Retina (tissue), 1 donor: ENCODE results near the gene CDK11A.
"Not testable (repeated sequence)": the region's sequence is repeated elsewhere in the genome, so short reads cannot be mapped to it uniquely, and the experiment has no call there.

Source experiments
- DNase-seq: peaks from one replicate; pipeline ENCODE4 v3.0.0-alpha.2; 2016

Gene CDK11A

GRCh38 chr1:1680912-1681273, 43.3 kb downstream of the CDK11A start:
- no peak for DNase-seq

GRCh38 chr1:1680031-1680911, 43.9 kb downstream of the CDK11A start:
- DNase-seq: no peak

DNA sequence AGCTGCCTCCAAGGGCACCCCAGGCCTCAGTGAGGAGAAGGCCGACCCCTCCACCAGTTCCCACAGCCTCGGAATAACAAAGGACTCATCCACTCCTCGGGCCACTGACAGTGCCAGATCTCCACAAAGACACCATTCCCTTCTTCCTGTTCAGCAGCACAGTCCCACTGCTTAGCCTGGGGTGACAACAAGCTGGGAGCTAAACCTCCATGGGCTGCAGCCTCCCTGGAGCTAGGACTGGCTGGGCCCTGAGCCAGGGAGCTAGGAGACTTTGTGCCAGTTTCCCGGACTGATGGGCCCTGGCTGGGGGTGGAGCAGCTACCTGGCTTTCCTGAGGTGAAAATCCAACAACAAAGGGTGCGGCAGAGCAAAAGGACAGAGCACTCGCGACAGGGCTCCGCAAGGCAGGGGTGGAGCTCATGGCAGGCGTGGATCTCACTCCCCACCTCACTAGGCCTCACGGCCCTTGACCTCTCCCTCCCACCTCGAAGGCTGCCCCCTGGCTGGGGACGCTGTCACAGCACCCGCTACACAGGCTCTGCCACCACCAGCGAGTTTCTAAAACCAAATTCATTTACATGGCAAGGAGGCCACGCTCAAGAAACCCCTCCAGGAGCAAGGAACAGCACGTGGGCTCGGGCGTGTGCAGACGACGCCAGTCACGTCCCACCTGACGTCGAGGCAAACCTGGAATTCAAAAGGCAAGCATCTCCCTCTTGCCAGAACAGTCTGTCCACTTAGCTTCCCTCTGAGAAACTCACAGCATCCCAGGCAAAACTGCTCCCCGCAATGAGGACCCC, 45.4 kb downstream of the CDK11A start:
- DNase-seq: no peak

DNA sequence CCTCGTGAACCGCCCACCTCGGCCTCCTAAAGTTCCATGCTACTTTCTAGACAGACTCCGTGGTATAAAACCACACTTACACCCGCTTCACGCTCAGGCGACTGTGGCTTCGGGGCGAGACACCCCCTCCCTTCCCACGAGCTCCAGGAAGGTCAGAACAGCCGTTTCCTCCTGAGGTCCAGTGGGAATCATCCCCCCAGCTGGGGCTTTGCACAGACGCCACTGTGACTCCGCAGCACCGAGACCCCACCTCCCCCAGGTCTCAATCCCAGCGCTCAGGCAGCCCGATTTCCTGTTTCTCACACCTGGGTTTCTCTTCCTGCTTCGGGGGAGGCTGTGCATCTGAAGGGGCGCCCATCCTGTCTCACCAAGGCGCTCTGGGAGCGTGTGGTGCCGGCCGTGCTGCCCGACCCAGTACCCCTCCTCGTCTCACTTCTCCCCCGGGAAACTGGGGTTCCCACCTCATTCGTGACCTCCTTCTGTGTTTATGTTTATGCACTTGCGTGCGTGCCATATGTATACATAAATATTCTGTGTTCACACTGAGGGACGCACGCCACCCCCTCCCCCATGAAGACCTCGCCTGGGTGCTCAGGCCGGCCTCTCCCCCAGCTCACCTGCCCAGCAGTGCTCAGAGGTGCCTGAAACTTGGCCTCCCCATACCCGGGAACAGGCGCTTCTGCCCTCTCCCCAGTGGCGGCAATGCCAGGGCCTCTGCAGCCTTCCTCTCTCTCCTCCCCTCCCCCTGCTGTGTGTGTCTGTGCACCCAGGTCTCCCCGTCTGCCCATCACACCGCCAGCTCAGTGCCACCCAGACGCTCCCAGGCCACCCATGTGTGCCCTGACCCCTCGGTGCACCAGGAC, 46.2 kb downstream of the CDK11A start:
- DNase-seq: no peak

GRCh38 chr1:1676087-1676486, 48.1 kb downstream of the CDK11A start:
- DNase-seq: not testable (repeated sequence)

DNA sequence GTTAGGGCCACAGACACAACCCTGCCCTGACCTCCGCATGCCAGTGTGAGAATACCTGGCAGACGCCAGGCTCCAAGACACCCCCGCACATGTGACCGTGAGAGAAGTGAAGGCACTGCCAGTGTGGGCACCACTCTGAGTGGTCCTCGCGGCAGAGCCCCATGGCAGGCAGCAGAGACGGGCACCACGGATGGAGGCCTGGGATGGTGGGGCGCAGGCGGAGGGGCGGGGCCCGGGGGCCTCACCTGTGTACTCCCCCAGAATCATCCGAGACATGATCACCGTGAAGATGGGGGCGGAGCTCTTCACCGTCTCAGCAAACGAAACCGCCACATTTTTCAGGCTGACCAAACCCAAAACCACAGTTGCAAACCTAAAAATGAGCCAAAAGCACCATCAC, 48.9 kb downstream of the CDK11A start:
- DNase-seq: not testable (repeated sequence)

DNA sequence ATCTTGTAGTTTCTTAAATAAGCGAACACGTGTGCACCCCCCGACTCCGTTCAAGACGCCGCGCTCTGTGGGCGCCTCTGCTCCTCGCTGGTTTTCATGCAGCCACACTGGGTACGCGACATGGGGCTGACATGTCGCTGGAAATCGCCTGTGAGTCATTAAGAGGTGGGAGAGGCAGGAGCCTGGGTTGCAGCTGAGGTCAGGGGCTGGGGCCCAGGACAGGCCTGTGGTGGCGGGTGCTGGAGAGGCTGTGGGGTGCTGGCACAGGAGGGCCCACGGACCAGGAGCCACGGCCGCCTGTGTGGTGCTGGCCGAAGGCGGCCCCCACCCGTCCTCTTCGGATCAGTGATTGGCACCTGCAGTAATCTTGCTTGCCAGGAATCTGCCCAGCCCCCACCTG, 49.4 kb downstream of the CDK11A start:
- not testable (repeated sequence) for DNase-seq

- DNase-seq: no peak
Observed at GRCh38 chr1:1672181-1672965, 51.8 kb downstream of the CDK11A start.

DNA sequence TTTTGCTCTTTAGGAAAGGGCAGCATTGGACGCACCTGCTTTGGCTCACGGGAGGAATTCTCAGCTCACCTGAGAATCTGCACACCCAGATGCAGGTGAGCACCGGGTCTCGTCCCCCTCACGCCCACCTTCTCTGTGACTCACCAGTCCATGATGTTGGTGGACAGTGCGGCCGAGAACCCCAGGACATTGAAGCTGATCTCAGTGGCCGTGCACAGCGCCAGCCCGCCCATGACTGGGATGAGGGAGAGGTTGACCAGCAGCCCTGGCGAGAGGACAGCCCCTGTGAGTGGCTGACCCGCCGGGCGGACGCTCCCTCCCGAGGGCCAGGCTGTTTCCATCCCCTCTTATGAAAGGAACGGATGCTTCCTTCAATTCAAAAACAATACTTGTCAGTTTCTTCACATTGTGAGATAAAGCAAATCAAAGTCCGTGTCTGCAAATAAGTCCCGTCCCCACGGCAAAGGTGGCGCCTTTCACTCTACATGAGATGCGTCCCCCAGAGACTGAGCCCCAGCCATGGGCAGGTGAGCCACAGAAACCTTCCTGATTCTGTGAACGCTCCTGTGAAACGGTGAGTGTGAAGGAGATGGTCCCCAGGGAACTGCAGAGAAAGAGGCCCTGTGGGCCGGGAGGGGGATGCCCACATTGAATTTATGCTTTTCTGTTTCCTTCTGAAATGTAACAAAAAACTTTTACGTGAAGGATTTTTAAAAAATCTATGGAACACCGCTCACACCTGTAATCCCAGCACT, 52.6 kb downstream of the CDK11A start:
- DNase-seq: no peak

- no peak for DNase-seq
Observed at GRCh38 chr1:1670866-1671265, 53.3 kb downstream of the CDK11A start.

- DNase-seq: no peak
Observed at GRCh38 chr1:1669468-1670440, 54.4 kb downstream of the CDK11A start.

DNA sequence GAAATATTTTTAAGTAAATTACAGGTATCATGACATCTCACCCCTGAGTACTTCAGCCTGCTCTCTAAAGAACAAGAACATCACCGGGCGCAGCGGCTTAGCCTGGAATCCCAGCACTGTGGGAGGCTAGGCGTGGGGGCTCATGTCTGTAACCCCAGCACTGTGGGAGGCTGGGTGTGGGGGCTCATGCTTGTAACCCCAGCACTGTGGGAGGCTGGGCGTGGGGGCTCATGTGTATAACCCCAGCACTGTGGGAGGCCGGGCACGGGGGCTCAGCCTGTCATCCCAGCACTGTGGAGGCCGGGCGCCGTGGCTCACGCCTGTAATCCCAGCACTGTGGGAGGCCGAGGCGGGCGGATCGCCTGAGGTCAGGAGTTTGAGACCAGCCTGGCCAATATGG, 57.6 kb downstream of the CDK11A start:
- DNase-seq: no peak

DNA sequence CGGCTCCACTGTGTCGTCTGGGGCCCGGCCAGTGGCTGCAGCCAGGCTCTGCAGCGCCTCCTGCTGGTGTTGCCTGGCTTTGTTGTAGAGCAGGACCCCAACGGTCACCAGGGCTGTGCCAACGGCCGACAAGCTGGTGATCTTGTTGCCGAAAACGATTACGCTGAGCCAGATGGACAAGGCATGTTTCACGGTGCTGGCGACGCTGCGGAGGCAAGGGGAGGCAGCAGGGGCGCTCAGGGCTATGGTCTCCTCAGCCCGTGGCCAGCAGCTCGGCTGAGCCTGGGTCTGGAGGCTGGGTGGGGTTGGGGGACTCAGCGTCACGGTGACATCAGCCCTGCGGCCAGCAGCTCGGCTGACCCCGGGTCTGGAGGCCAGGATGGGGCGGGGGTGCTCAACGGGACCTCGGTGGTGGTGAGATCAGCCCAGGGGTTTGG, 58.3 kb downstream of the CDK11A start:
- no peak for DNase-seq

DNA sequence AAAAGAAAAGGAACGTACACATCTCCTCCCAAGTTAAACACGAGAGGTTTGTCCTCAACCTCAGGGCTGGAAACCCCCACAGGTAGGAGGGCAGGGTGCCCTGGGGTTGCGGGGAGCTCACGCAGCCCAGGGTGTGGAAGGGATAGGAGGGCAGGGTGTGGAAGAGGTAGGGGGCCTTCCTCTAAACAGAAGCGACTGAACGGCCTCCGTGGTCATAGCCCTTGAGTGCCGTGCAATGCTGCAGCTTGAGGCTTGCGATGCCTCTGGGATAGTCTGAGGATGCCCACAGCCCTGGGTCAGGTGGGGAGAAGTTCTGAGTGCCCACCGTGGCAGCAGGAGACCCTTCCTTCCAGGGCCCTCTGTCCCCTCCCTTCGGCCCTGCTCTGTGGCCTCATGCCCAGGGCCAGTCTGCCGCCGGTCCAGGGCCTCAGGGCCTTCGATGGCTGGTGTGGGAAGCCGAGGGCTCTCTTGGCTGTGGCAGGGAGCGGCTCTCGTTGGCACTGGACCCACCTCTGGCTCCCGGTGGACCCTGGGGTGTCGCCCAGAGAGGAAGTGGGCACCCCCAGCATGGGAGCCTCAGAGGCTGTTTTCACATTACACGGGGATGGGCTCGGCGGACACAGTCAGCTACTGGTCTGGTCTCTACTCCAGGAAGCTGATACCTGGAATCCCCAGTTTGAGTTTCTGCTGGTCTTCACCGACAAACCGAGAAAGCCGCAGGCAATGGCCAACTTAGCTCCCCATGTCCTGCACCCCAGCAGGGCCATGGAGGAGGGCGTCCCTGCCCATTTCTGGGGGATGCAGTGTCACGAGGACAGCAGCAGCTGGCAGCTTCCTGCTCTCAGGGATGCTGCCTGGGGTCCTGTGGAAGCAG, 59.0 kb downstream of the CDK11A start:
- no peak for DNase-seq

DNA sequence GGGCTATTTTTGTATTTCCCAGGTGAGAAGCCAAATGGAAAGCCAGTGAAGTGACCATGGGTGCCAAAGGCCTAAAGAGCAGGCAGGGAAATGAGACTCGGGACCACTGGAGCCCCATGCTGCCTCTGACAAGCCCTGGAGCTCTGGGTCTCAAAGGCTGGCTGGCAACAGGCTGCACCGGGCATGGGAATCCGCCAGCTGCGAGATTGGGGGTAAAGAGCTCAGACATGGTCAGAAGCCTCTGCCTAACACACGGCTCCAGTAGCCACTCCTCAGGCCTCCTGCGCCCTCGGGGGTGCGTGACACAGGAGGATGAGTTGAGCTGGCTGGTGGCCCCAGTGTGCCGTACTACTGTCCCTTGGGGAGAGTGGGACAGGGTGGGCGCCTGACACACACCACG, 59.8 kb downstream of the CDK11A start:
- not testable (repeated sequence) for DNase-seq

DNA sequence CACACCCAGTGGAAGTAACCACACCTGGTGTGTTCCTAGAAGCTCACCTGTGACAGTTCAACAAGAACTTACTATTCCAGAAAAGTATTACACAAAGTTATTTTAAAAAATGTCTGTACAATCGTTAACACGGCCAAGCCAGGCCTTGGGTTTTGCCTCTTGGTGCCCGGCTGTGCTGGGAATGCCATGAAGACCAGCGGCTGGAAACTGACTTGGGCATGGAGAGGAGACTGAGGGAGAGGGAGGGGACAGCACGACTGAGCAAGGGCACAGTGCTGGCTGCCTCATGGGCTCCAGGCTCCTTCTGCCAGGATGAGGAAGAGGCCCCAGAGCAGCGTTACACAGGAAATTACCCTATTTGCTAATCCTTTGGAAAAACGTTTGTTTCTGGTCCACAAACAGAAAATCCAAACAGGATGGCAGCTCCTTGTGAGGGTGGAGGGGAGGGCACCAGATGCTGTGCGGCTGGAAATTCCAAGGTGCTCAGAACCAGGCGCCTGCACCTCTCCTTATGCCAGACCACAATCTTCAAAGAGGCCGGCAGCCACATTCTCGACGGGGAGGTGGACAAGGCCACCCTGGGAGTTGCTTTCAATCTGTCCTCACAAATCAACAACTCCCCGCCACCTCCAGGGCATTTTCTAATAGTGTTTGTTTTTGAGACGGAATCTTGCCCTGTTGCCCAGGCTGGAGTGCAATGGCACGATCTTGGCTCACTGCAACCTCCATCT, 61.2 kb downstream of the CDK11A start:
- not testable (repeated sequence) for DNase-seq

DNA sequence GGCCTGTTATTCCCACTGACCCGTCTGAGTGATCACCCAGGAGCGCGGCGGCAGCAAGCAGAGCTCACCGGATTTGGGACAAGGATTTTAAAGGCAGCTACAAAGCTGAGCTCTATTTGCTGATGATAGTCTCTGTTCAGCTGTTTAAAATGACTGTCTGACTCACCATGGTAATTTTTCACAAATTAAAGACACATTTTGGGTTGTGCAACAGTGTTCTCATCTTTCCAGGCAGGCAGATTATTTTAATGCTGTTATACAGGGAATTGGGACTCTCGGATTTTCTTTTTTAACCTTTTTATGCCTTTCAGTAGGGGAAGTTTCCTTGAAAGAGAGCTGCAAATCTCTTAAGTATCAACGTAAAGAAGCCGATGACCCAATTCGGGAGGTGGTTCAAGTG, 61.8 kb downstream of the CDK11A start:
- not testable (repeated sequence) for DNase-seq
